HepG2 (cell line): ENCODE data around the gene CLCN1. TPM values are rescaled to one million over a fixed set of nuclear protein-coding genes. Genes with fewer than 3 reads are reported as not detected.

Source experiments
- FOXP1 ChIP-seq, 2 experiments: fragments of 450-650 bp in 1 of 2; IDR thresholded peaks; 2 replicates each; pipeline ENCODE4 v1.6.1; 2017 to 2018; ENCODE audit warnings: antibody characterized with exemption in 1 of 2
- HDAC1 ChIP-seq: sonication (generic); formaldehyde crosslinking; IDR thresholded peaks from 2 replicates; pipeline ENCODE4 v1.5.1; 2020; ENCODE audit warnings: mild to moderate bottlenecking, missing genetic modification reagents
- IKZF4 ChIP-seq: sonication (generic); formaldehyde crosslinking; IDR thresholded peaks from 2 replicates; pipeline ENCODE4 v1.5.1; 2020; ENCODE audit warnings: borderline replicate concordance, mild to moderate bottlenecking, low read depth, missing genetic modification reagents; ENCODE audit errors: not compliant biosample characterization
- PHF20 ChIP-seq: sonication (generic); formaldehyde crosslinking; IDR thresholded peaks from 2 replicates; pipeline ENCODE4 v1.5.0; 2020; ENCODE audit warnings: mild to moderate bottlenecking, missing genetic modification reagents
- RARG ChIP-seq: sonication (generic); formaldehyde crosslinking; IDR thresholded peaks from 2 replicates; pipeline ENCODE4 v1.4.0; 2020; ENCODE audit warnings: low read depth, mild to moderate bottlenecking, missing genetic modification reagents
- SIN3A ChIP-seq: IDR thresholded peaks from 2 replicates; pipeline ENCODE4 v1.6.1; 2011; ENCODE audit warnings: low read depth, mild to moderate bottlenecking, control low read depth, low read length, borderline replicate concordance
- U2AF1 ChIP-seq: fragments of 200-400 bp; formaldehyde crosslinking; optimal IDR thresholded peaks from 2 replicates; pipeline ENCODE3; 2017; ENCODE audit warnings: mild to moderate bottlenecking, low read depth, low read length
- ZFYVE20 ChIP-seq: sonication (generic); formaldehyde crosslinking; IDR thresholded peaks from 2 replicates; pipeline ENCODE4 v1.8.0; 2023; ENCODE audit warnings: low read depth, mild to moderate bottlenecking, moderate library complexity, missing genetic modification reagents, borderline replicate concordance
- ZNF350 ChIP-seq: sonication (generic); formaldehyde crosslinking; IDR thresholded peaks from 2 replicates; pipeline ENCODE4 v1.4.0; 2020; ENCODE audit warnings: mild to moderate bottlenecking, low read depth, missing genetic modification reagents, borderline replicate concordance
- ZNF496 ChIP-seq: sonication (generic); formaldehyde crosslinking; IDR thresholded peaks from 2 replicates; pipeline ENCODE4 v1.8.1; 2023; ENCODE audit warnings: mild to moderate bottlenecking, moderate library complexity, missing genetic modification reagents; ENCODE audit not compliant: insufficient replicate concordance
- ZNF546 ChIP-seq: sonication (generic); formaldehyde crosslinking; conservative IDR thresholded peaks from 2 replicates; pipeline ENCODE4 v1.8.1; 2023; ENCODE audit warnings: mild to moderate bottlenecking, missing genetic modification reagents
- ZNF556 ChIP-seq: sonication (generic); formaldehyde crosslinking; IDR thresholded peaks from 2 replicates; pipeline ENCODE4 v1.4.0; 2020; ENCODE audit warnings: mild to moderate bottlenecking, missing genetic modification reagents, borderline replicate concordance
- ZNF713 ChIP-seq: sonication (generic); formaldehyde crosslinking; IDR thresholded peaks from 2 replicates; pipeline ENCODE4 v1.4.0; 2020; ENCODE audit warnings: mild to moderate bottlenecking, missing genetic modification reagents
- ZNF75D ChIP-seq: sonication (generic); formaldehyde crosslinking; IDR thresholded peaks from 2 replicates; pipeline ENCODE4 v1.8.1; 2023; ENCODE audit warnings: missing genetic modification reagents, mild to moderate bottlenecking, borderline replicate concordance
- ZNF777 ChIP-seq: sonication (generic); formaldehyde crosslinking; IDR thresholded peaks from 2 replicates; pipeline ENCODE4 v1.4.0; 2020; ENCODE audit warnings: missing genetic modification reagents
- ZSCAN21 ChIP-seq: sonication (generic); formaldehyde crosslinking; IDR thresholded peaks from 2 replicates; pipeline ENCODE4 v1.8.0; 2022; ENCODE audit warnings: mild to moderate bottlenecking, missing genetic modification reagents, moderate library complexity, borderline replicate concordance
- polyA plus RNA-seq, 8 experiments: library from polyadenylated mRNA; depleted of rRNA in 3 of 8; stranded (reverse) in 7 of 8; unstranded in 1 of 8; fragments of >200 nt; fragmentation: Illumina TruSeq in 4 of 8; extraction: Trizol in 4 of 8; gene quantifications; 2 replicates each; pipeline versions ENCODE4 v1.2.1 to v1.2.3, GENCODE V29; 2011 to 2016; ENCODE audit warnings: low read depth in 4 of 8, missing spikeins in 1 of 8, mixed read lengths in 1 of 8; ENCODE audit not compliant: insufficient read depth in 1 of 8
- total RNA-seq, 5 experiments: library from RNA; depleted of rRNA; stranded (reverse); fragments of >200 nt; fragmentation: Illumina TruSeq; extraction: Trizol; gene quantifications; 2 replicates each; pipeline ENCODE4 v1.2.3, GENCODE V29; 2016; ENCODE audit warnings: low read depth in 1 of 5
- TF ChIP-seq, protein P1 (sequence below): sonication (generic); formaldehyde crosslinking; IDR thresholded peaks from 2 replicates; pipeline ENCODE4 v1.9.0; 2021; ENCODE audit warnings: missing genetic modification reagents, borderline replicate concordance
- TF ChIP-seq, protein P2 (sequence below), 2 experiments: fragments of 450-650 bp in 1 of 2; sonication (generic) in 1 of 2; formaldehyde crosslinking; IDR thresholded peaks; 2 replicates each; pipeline versions ENCODE4 v1.5.0 to v1.8.0; 2020 to 2022; ENCODE audit warnings: mild to moderate bottlenecking in 1 of 2, missing genetic modification reagents in 1 of 2
- TF ChIP-seq, protein P3 (sequence below): sonication (generic); formaldehyde crosslinking; IDR thresholded peaks from 2 replicates; pipeline ENCODE4 v1.5.0; 2020; ENCODE audit warnings: mild to moderate bottlenecking, missing genetic modification reagents
- TF ChIP-seq, protein P4 (sequence below): sonication (generic); formaldehyde crosslinking; IDR thresholded peaks from 2 replicates; pipeline ENCODE4 v1.4.0; 2020; ENCODE audit warnings: mild to moderate bottlenecking, missing genetic modification reagents, borderline replicate concordance
- TF ChIP-seq, protein P5 (sequence below): IDR thresholded peaks from 2 replicates; pipeline ENCODE4 v1.6.1; 2016; ENCODE audit warnings: mild to moderate bottlenecking, missing biosample characterization, missing genetic modification reagents

Gene CLCN1
- total and polyA plus RNA-seq, 2 of the 13 experiments (the other 11 are each of a cell fraction or from before 2014, with no cell fraction given) = 0.01 TPM; not detected in 1

DNA sequence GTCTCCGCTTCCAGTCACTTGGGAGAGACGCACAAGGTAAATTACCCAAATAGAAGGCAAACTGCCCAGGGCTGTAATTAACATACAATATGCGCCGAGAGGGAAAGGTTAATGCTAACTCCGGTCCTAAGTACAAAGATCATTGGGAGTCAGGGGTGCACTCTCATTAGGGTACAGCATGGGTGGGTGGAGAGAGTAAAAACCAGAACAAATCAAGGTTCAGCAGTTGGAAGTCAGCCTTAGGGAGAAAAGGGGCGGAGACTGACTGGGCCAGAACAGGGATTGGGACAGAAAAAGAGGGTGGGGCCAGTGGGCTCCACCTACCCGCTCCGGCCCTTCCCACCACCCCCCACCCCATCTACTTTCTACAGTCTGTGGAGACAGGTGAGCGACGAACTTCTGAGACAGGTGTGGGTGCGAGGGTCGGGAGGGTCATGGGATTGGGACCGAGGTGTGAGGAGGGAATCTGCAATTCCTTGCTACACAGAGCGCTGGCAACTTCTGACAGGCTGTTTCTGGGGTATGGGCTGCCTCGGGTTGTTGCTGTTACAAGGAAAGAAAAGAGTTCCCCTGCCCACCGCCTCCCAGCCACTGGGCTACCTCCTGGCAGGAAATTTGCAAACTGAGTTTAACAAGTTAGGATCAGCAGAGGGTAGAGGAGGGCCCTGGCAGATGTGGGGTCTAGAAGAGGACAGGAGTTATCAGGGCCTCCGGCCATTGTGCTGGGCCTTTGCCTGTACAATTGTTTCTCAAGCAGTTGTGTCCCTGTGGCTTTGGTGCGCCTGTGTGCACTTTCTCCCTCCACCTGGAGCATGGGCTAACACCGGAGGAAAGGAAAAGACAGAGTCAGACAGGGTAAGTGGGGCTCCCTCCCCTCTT, 31.1 kb upstream of the CLCN1 start, which contains the start of gene TMEM139 (continued):
- TF ChIP-seq, protein P1, sequence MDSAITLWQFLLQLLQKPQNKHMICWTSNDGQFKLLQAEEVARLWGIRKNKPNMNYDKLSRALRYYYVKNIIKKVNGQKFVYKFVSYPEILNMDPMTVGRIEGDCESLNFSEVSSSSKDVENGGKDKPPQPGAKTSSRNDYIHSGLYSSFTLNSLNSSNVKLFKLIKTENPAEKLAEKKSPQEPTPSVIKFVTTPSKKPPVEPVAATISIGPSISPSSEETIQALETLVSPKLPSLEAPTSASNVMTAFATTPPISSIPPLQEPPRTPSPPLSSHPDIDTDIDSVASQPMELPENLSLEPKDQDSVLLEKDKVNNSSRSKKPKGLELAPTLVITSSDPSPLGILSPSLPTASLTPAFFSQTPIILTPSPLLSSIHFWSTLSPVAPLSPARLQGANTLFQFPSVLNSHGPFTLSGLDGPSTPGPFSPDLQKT (CRISPR knock-in tag) = no peak
- TF ChIP-seq ZNF75D (CRISPR knock-in tag) = no peak
- no peak for TF ChIP-seq ZNF496
- peak; percentile 47; the same call in 1 of the 2 replicates for TF ChIP-seq ZNF350
- no peak for TF ChIP-seq RARG (CRISPR knock-in tag)
- no peak for TF ChIP-seq ZNF546 (CRISPR knock-in tag)
- no peak for TF ChIP-seq ZNF713 (CRISPR knock-in tag)
- TF ChIP-seq ZNF556 (CRISPR knock-in tag) = peak; percentile 7; the same call in 1 of the 2 replicates
- TF ChIP-seq U2AF1 = no peak
- no peak for TF ChIP-seq ZSCAN21 (CRISPR knock-in tag)
- TF ChIP-seq ZNF777 = no peak
- TF ChIP-seq, protein P2, sequence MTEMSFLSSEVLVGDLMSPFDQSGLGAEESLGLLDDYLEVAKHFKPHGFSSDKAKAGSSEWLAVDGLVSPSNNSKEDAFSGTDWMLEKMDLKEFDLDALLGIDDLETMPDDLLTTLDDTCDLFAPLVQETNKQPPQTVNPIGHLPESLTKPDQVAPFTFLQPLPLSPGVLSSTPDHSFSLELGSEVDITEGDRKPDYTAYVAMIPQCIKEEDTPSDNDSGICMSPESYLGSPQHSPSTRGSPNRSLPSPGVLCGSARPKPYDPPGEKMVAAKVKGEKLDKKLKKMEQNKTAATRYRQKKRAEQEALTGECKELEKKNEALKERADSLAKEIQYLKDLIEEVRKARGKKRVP (CRISPR knock-in tag; IDR thresholded peaks at IDR 0.05) = no peak
- TF ChIP-seq SIN3A = peak; percentile 47; the same call in 1 of the 2 replicates
- no peak for TF ChIP-seq FOXP1 (IDR thresholded peaks at IDR 0.05)
- no peak; the same call in 1 of the 2 replicates for TF ChIP-seq FOXP1 (CRISPR knock-in tag; IDR thresholded peaks at IDR 0.05)
- no peak for TF ChIP-seq IKZF4 (CRISPR knock-in tag)
- no peak for TF ChIP-seq HDAC1
- TF ChIP-seq, protein P3, sequence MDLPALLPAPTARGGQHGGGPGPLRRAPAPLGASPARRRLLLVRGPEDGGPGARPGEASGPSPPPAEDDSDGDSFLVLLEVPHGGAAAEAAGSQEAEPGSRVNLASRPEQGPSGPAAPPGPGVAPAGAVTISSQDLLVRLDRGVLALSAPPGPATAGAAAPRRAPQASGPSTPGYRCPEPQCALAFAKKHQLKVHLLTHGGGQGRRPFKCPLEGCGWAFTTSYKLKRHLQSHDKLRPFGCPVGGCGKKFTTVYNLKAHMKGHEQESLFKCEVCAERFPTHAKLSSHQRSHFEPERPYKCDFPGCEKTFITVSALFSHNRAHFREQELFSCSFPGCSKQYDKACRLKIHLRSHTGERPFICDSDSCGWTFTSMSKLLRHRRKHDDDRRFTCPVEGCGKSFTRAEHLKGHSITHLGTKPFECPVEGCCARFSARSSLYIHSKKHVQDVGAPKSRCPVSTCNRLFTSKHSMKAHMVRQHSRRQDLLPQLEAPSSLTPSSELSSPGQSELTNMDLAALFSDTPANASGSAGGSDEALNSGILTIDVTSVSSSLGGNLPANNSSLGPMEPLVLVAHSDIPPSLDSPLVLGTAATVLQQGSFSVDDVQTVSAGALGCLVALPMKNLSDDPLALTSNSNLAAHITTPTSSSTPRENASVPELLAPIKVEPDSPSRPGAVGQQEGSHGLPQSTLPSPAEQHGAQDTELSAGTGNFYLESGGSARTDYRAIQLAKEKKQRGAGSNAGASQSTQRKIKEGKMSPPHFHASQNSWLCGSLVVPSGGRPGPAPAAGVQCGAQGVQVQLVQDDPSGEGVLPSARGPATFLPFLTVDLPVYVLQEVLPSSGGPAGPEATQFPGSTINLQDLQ (CRISPR knock-in tag) = no peak
- TF ChIP-seq, protein P4, sequence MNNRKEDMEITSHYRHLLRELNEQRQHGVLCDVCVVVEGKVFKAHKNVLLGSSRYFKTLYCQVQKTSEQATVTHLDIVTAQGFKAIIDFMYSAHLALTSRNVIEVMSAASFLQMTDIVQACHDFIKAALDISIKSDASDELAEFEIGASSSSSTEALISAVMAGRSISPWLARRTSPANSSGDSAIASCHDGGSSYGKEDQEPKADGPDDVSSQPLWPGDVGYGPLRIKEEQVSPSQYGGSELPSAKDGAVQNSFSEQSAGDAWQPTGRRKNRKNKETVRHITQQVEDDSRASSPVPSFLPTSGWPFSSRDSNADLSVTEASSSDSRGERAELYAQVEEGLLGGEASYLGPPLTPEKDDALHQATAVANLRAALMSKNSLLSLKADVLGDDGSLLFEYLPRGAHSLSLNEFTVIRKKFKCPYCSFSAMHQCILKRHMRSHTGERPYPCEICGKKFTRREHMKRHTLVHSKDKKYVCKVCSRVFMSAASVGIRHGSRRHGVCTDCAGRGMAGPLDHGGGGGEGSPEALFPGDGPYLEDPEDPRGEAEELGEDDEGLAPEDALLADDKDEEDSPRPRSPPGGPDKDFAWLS (CRISPR knock-in tag) = no peak
- TF ChIP-seq PHF20 (CRISPR knock-in tag) = peak; percentile 38; the same call in 1 of the 2 replicates
- TF ChIP-seq, protein P5, sequence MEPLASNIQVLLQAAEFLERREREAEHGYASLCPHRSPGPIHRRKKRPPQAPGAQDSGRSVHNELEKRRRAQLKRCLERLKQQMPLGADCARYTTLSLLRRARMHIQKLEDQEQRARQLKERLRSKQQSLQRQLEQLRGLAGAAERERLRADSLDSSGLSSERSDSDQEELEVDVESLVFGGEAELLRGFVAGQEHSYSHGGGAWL (CRISPR knock-in tag) = no peak
- TF ChIP-seq ZFYVE20 (CRISPR knock-in tag) = no peak
